SHP77 (cell line): Measurements from ENCODE around the gene ARHGEF1.
"Not testable (repeated sequence)": the region's sequence is repeated elsewhere in the genome, so short reads cannot be mapped to it uniquely, and the experiment has no call there.

Experiments used
- DNase-seq, 2 experiments: peaks; one replicate each; lab custom pipeline; 2025; lab: John Stamatoyannopoulos, UW

ARHGEF1 gene

DNA sequence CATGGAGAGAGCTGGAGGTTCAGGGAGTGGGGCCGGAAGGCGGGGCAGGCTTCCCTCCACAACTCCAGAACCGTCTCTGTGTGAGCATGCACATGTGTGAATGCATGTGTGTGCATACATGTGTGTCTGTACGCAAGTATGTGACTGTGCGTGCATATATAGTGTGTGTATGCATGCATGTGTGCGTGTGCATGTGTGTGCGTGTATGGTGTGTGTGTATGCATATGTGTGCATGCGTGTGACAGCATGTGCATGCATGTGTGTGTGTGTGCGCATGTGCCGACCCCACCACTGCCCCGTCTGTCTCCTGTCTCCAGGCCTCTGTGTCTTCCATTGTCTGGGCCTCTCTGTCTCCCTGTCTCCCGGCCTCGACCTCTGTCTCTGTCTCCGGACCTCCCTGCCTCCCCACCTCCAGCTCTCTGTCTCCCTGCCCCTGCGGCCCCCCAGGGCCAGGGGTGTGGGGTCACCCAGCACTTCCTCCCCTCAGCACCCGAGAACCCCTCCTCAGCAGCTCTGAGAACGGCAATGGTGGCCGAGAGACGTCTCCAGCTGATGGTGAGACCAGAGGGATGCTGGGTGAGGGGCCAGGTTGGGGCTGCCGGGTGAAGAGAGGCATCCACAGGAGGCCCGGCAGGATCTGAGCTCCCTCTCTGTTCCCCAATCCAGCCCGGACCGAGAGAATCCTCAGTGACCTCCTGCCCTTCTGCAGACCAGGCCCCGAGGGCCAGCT is 22.5 kb downstream of the ARHGEF1 start:
- no peak for DNase-seq

DNA sequence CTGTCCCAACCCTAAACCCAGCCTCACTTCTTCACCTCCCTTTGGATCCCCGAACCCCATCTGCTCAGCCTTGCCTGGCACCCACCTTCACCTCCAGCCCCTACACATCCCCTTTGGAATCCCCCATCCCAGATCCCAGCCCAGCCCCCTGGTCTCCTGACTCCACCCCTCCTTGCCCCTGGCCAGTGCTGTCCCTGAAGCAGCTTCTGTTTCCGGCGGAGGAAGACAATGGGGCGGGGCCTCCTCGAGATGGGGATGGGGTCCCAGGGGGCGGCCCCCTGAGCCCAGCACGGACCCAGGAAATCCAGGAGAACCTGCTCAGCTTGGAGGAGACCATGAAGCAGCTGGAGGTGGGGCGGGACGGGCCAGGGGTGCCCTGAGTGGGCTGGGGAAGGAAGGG is 23.3 kb downstream of the ARHGEF1 start:
- DNase-seq, result no peak

- no peak for DNase-seq
These were observed 24.1 kb downstream of the ARHGEF1 start for GRCh38 chr19:41906916-41907680.

GRCh38 chr19:41907994-41908615 is 25.1 kb downstream of the ARHGEF1 start:
- DNase-seq, result no peak

DNA sequence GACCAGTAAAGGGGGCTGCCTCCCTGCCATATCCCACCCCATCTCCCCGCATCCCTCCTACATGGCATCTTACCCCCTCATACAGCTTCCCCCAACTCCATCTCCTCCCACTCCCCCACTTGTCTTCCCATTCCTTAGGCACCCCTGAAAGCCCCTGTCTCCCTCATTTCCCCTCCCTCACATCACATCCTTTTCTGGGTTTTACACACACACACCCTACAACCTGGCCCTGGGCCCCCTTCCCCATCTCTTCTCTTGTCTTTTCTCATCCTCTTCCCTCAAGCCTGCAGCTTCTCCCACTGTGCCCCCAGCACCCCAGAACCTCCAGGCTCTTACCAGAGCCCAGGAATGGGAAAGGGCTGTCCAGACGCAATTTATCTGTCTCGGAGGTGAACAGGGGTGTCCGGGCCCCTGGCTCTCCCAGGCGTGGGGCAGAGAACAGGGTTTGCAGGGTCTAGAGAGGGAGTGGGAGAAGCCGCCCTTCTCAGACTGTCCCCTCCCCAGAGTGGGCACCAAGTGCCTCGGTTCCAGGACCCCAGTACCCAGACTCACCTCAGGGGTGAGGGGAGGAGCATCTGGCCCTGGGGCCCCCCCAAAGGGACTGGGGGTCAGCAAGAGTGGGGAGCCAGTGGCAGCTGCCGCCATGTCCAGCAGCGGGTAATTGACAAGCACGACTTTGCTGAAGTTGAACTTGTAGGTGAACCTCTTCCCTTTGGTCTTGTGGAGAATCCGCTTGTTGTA is 25.9 kb downstream of the ARHGEF1 start:
- DNase-seq, result no peak

DNA sequence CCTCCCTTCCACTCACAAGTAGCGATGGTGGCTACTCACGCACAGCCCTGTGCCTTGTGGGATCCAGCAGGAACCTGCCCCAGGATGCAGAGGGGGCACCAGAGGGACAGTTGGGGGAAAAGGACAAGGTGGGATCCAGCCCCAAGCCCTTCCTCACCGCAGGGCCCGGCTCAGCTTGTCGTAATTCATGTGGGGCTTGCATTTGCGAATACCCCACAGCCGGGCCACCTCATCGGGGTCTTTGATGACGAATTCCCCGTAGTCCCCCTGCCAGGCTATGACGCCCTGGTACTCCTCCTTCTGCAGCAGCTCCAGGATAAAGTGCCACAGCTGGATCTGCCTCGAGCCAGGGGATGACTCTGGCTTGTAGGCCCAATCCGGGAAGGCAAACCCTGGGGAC is 26.7 kb downstream of the ARHGEF1 start:
- DNase-seq, result no peak

DNA sequence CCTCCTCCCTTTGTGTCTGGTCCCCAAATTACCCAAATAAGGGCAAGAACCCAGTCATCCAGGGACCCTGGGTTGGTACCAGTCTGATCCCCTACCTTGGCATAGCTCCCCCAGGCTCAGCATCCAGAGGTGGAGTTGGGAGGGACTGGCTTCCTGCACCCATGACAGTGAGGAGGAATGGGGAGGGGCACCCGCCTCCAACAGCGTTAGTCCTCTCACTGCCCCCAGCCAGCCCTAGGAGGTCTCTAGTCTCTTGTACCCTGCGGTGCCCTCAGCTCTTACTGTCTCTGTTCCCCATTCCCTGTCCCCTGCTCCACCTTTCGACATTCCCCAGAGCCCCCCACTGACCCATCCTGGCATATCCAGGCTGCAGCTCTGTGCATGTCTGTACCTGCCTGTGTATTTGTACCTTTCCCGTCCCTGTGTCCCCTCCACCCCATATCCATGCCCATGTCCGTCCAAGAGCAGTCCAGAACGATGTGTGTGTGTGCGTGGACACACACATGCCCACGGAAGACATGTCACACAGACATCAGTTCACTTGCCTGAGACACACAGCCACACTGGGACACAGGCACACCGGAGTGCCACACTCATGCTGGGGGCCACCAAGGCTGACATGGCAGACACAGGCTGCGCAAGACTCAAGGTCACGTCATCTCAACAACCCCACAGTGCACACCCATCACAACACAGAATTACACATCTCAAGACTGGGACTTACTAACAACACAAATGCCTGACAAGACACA is 27.4 kb downstream of the ARHGEF1 start:
- no peak for DNase-seq

DNA sequence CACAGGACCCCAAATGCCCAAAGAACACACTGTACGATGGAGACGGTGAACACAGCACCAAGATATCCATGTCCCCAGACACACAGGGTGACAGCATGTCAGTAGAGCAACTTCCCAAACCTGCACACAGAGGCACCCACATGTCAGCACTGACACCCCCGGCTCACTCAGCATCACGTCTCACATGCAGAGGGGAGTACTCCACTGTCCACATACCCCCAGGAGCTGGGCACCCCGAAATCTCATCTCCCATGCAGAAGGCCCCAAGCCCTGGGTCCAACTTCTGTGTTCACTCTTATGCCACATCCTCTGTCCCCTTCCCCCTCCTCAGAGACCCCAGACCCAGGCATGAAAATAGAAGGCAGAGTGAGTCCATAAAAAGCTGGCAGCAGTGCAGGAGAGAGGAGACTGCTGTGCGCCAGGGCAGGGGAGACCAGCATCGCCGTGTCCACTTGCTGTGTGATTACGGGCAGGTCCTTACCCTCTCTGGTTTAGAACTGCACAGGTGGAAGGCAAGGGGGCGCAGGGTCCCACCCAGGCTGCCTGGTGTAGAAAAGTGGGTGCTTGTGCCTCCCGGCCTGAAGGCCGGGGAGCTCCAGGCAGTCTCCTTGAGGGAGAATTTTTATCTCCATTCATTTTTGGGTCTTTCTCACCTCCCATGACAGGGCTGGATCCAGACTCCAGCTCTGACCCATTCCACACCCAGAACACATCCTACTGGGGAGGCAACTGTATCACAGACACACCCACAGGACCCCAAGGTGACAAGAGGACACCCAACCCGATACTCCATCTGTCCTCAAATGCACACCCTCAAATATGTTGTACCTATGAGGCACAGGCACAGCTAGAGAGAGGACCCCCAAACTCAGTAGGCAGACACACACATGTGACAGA is 28.3 kb downstream of the ARHGEF1 start:
- DNase-seq, result no peak

DNA sequence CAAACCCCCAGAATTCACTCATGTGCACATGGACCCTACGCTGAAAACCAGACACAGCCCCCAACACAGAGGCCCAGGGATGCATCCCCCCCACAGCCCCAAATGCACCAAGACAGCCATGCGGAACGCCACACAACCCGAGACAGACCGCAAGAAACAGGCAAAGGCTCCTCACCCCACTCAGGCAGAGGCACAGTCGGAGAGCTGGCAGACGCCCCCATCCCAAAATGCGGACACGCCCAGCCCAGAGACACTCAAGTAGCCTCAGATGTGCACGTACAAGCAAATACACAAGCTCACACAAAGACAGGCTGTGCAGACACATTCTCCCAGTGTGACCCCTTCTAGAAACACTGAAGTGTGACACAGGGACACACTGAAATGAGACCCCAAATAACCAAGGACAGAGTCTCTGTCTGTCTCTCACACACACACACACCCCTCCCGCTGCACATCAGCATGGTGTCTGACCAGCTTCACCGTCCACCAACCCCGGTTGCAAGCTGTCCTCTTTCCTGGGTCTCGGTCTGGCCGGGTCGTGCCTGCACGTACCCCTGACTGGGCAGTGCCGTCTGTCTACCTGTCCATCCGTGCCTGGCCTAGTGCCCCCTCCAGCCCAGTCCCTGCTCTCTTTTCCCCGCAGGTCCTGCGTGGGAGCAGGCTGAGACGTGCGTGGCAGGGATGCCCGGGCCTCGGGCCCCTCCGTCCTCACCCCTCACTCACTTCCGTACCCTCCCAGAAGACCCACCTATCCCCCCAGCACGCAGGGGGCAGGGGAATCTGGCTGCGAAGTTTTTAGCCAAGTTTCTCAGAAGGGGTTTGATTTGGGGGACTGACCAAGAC is 29.1 kb downstream of the ARHGEF1 start:
- DNase-seq, result no peak

DNA sequence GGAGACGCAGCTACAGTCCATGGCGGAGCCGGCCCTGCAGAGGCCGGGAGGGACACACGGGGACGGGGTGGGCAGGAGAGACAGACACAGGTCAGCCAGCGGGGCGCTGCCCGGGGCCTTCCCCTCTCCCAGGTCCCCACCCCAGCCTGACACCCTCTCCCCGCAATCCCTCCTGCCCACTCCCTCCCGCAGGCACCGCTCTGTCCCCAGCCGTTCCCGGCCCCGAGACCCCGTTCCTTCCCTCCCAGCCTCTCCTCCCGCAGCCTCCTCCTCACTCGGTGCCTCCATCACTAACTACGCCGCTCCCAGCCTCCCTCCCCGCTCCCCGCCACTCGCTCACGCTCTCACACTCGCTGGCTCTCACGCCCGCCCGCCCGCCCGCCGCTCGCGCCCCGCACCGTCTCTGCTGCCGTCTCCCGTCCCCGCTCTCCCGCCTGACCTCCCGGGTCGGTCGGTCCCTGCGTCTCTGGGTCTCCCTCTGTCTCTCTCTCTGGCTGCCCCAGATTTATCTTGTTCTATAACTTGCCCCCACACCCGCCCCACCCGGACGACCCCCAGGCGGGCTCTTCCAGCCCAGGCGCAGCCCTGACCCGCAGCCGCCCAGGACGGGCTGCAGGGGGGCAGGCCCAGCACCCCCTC is 30.0 kb downstream of the ARHGEF1 start:
- no peak for DNase-seq

DNA sequence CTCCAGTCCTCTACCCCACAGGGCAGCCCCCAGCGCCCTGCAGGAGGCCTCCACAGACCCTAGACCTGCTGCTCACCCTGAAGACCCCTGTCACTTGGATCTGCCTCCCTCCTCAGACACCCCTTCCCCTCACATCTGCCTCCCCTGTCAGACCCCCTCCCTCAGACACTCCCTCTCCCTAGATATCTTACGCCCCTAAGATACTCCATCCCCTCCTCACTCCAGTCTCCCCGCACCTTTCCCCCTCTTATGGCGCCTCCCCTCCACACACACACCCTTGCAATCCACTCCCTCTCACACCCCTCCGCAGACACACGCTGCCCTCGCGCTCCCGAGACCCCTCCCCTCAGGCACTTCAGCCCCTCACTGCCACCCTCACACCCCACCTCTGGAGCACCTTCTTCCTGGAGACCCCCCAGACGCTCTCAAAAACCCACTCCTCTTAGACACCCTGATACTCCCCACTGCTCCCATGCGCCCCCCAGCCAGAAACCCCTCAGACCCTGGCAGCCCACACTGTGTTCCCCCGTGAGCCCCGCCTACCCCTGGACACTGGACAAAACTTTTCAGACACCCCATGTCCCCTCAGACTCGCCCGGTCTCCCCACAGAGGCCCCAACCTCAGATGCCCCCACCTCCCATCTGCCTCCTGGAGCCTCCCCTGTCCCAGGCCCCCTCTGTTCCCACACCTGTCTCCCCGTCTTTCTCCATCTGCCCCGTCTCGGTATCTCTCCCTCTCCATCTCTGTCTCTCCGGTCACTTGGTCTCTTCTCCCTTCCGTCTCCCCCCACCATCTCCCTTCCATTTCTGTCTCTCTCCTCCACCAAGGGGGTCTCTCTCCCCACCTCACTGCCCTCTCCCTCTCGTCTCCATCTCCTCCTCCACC is 30.8 kb downstream of the ARHGEF1 start:
- DNase-seq, result no peak

DNA sequence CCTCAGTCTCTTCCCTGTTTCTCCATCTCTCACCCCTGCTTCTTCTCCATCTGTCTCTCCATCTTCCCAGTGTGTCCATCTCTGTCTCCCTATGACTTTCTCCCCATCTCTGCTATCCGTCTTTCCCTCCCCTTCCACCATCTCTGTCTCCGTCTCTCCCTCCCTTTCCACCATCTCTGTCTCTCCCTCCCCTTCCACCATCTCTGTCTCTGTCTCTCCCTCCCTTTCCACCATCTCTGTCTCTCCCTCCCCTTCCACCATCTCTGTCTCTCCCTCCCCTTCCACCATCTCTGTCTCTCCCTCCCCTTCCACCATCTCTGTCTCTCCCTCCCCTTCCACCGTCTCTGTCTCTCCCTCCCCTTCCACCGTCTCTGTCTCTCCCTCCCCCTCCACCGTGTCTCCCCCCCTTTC is 31.4 kb downstream of the ARHGEF1 start:
- not testable (repeated sequence) for DNase-seq

DNA sequence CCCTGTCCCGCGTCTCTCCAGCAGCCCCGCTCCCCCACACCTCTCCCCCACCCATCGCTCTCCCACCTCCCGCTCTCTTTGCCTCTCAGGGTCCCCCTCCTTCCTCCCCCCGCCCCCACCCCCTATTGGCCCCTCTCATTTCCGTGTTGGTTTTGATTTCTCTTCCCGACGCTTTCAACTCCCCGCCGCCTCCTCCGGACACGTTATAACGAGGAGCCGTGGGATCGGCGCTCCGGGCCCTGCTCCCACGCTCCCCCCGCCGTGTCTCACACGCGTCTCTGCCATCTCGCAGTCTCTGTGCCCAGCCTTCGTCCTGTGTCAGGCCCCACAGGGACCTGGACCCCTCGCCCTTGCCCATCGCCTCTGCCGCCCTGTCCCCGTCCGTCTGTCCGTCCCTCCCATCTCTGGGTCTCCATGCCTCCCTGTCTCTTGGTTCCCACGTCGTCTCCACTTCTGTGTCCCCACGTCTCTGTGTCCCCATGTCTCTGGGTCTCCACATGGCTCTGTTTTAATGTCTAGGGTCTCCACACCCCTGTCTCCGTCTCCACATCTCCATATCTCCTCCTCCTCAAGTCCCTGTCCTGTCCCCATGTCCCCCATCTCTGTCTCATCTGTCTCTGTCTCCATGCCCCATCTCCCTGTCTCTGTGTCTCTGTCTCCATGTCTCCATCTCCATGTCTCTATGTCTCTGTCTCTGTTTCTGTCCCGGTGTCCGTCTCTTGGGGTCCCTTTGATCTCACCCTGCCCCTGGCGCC is 32.2 kb downstream of the ARHGEF1 start:
- no peak for DNase-seq

- no peak for DNase-seq
These were observed 32.9 kb downstream of the ARHGEF1 start for GRCh38 chr19:41915776-41916414.

DNA sequence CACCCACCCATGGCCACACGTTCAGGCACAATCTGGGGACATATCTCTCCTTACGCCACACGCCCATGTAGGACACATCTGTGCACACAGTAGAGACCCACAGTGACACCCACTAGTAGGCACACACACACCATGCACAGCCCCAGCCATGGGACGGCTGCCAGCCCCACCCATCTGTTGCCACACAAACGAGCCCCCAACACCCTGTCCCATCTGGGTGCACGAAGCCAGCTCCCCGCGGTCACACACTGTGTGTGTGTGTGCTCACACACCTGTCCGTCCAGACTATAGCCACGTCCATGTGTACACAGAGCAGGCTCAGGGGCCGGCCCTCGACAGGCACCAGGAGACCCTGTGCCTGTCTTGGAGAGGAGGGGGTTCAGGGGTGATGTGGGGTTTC is 34.7 kb downstream of the ARHGEF1 start:
- no peak for DNase-seq

DNA sequence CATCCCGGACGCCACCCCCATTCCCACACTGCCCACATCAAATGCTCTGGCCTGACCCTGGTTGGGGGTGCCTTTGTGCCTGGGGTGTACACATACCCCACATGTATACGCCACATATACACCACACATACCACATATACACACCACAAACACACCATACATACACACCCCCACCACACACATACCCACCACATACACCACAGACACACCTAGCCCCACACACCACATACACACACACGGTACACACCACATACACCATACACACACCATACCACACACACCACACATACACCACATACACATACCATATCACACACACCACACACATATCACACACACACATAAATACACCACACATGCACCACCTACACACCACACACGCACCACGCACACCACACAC is 35.1 kb downstream of the ARHGEF1 start:
- no peak for DNase-seq

- no peak for DNase-seq
These were observed 35.8 kb downstream of the ARHGEF1 start for GRCh38 chr19:41918653-41919244.
